Activated CD4-positive, alpha-beta memory T cell treated with anti-CD3 and anti-CD28 coated beads, Interleukin-2, amount 10 ng/mL, durations not matched to agents 7 days and 5 days (primary cell): ENCODE data around the gene TRIO. TPM values are rescaled to one million over a fixed set of nuclear protein-coding genes. Genes with fewer than 3 reads are reported as not detected.
"Not testable (repeated sequence)": the region's sequence is repeated elsewhere in the genome, so short reads cannot be mapped to it uniquely, and the experiment has no call there.

Source experiments
- CTCF ChIA-PET: fragments of 350-600 bp; sonication (Branson Sonifier 250); formaldehyde crosslinking; loops from one replicate; lab custom pipeline; 2021; ENCODE audit warnings: antibody characterized with exemption, inconsistent platforms; lab: Charles Lee
- POLR2A ChIA-PET: fragments of 350-600 bp; sonication (Branson Sonifier 250); formaldehyde crosslinking; loops from one replicate; lab custom pipeline; 2021; ENCODE audit warnings: antibody characterized with exemption; lab: Charles Lee
- DNase-seq: peaks from one replicate; pipeline ENCODE4 v3.0.0-alpha.2; 2020
- H3K27ac Mint-ChIP-seq: one replicate; pipeline ENCODE4 v1.8.0; 2021; ENCODE audit warnings: mild to moderate bottlenecking, mixed read lengths
- H3K27me3 Mint-ChIP-seq: one replicate; pipeline ENCODE4 v1.8.0; 2021; ENCODE audit warnings: mixed read lengths
- H3K36me3 Mint-ChIP-seq: one replicate; pipeline ENCODE4 v1.8.0; 2021; ENCODE audit warnings: low read depth, mixed read lengths
- H3K4me1 Mint-ChIP-seq: one replicate; pipeline ENCODE4 v1.8.0; 2021; ENCODE audit warnings: mixed read lengths
- H3K4me3 Mint-ChIP-seq: one replicate; pipeline ENCODE4 v1.8.0; 2021; ENCODE audit warnings: mild to moderate bottlenecking, mixed read lengths
- H3K9me3 Mint-ChIP-seq: one replicate; pipeline ENCODE4 v1.8.0; 2021; ENCODE audit warnings: mixed read lengths
- total RNA-seq, 2 experiments: library from RNA; stranded (reverse); gene quantifications; one replicate each; pipeline ENCODE4 v1.2.3, GENCODE V29; 2021

The TRIO gene
- 1 to 10 TPM; 8.1 to 8.3 TPM for total RNA-seq

GRCh38 chr5:14142827-14143545 lies at the start of gene TRIO:
TSS of gene TRIO (plus strand) at chr5:14143342. CDS start at chr5:14143726, 384 bp downstream.
- CTCF ChIA-PET = no interaction called here
- H3K9me3 Mint-ChIP-seq = no peaks in the 10 kb centered on the region
- H3K27me3 Mint-ChIP-seq = peaks cover 49% of the 10 kb centered on the region
- peak; percentile 77 for DNase-seq
- POLR2A ChIA-PET = no interaction called here
- peaks cover 12% of the 10 kb centered on the region for H3K4me1 Mint-ChIP-seq
- H3K27ac Mint-ChIP-seq = peak within 1 kb of the TSS; percentile 26
- no peaks in the 10 kb centered on the region for H3K36me3 Mint-ChIP-seq
- H3K4me3 Mint-ChIP-seq = peak within 1 kb of the TSS; percentile 74

- H3K9me3 Mint-ChIP-seq, H3K36me3 Mint-ChIP-seq, CTCF ChIA-PET, POLR2A ChIA-PET, DNase-seq, H3K27me3 Mint-ChIP-seq, H3K4me3 Mint-ChIP-seq, H3K27ac Mint-ChIP-seq, H3K4me1 Mint-ChIP-seq: not testable (repeated sequence)
These were observed 45.8 kb upstream of the TRIO start for GRCh38 chr5:14097380-14097779.

GRCh38 chr5:14097998-14098471 lies 45.1 kb upstream of the TRIO start:
- H3K36me3 Mint-ChIP-seq = no peaks in the 10 kb centered on the region
- no peak overlapping the region for H3K4me3 Mint-ChIP-seq
- ChIA-PET POLR2A (no interaction called here), CTCF (no interaction called here)
- peaks cover 4% of the 10 kb centered on the region for H3K9me3 Mint-ChIP-seq
- H3K27me3 Mint-ChIP-seq = peaks cover 1% of the 10 kb centered on the region
- no peak overlapping the region for H3K27ac Mint-ChIP-seq
- DNase-seq = no peak
- no peaks in the 10 kb centered on the region for H3K4me1 Mint-ChIP-seq

- Mint-ChIP-seq H3K36me3 (no peaks in the 10 kb centered on the region), H3K4me3 (no peak overlapping the region), H3K9me3 (peaks cover 4% of the 10 kb centered on the region), H3K27ac (no peak overlapping the region), H3K4me1 (no peaks in the 10 kb centered on the region), H3K27me3 (peaks cover 1% of the 10 kb centered on the region)
- CTCF ChIA-PET = no interaction called here
- POLR2A ChIA-PET = no interaction called here
- no peak for DNase-seq
These were observed 42.9 kb upstream of the TRIO start for GRCh38 chr5:14100281-14100680.

- no peak overlapping the region for H3K4me3 Mint-ChIP-seq
- DNase-seq = no peak
- no peak overlapping the region for H3K27ac Mint-ChIP-seq
- H3K27me3 Mint-ChIP-seq = no peaks in the 10 kb centered on the region
- no peaks in the 10 kb centered on the region for H3K36me3 Mint-ChIP-seq
- H3K9me3 Mint-ChIP-seq = peaks cover 4% of the 10 kb centered on the region
- POLR2A ChIA-PET = no interaction called here
- H3K4me1 Mint-ChIP-seq = no peaks in the 10 kb centered on the region
- CTCF ChIA-PET = no interaction called here
These were observed 41.2 kb upstream of the TRIO start for GRCh38 chr5:14101922-14102321.

GRCh38 chr5:14102666-14103065 lies 40.5 kb upstream of the TRIO start:
- Mint-ChIP-seq H3K9me3 (peaks cover 4% of the 10 kb centered on the region), H3K27ac (no peak overlapping the region), H3K36me3 (no peaks in the 10 kb centered on the region), H3K4me1 (peaks cover 3% of the 10 kb centered on the region), H3K4me3 (no peak overlapping the region), H3K27me3 (no peaks in the 10 kb centered on the region)
- CTCF ChIA-PET = no interaction called here
- no peak for DNase-seq
- POLR2A ChIA-PET = no interaction called here

- POLR2A ChIA-PET = no interaction called here
- DNase-seq = no peak
These were observed 37.3 kb upstream of the TRIO start for GRCh38 chr5:14105718-14106410.

GRCh38 chr5:14107536-14107935 lies 35.6 kb upstream of the TRIO start:
- Mint-ChIP-seq H3K9me3 (peaks cover 7% of the 10 kb centered on the region), H3K36me3 (no peaks in the 10 kb centered on the region), H3K27me3 (peaks cover 6% of the 10 kb centered on the region), H3K27ac (no peak overlapping the region), H3K4me3 (no peak overlapping the region), H3K4me1 (peaks cover 24% of the 10 kb centered on the region)
- CTCF ChIA-PET = interaction anchor here (0.6 to 1.2 kb wide), 2 partner anchors 95 to 165 kb away, joined by 3 to 4 read pairs; no protein-coding TSS in a partner anchor
- POLR2A ChIA-PET = no interaction called here
- DNase-seq = no peak

More at GRCh38 chr5:14105718-14106410, 37.3 kb upstream of the TRIO start:
- peaks cover 5% of the 10 kb centered on the region for H3K27me3 Mint-ChIP-seq
- H3K27ac Mint-ChIP-seq = no peak overlapping the region
- H3K9me3 Mint-ChIP-seq = peaks cover 7% of the 10 kb centered on the region
- CTCF ChIA-PET = interaction anchor here (0.7 kb wide), 1 partner anchor 14 kb away, joined by 3 read pairs; no protein-coding TSS in a partner anchor
- H3K4me3 Mint-ChIP-seq = no peak overlapping the region
- H3K4me1 Mint-ChIP-seq = peaks cover 24% of the 10 kb centered on the region
- H3K36me3 Mint-ChIP-seq = no peaks in the 10 kb centered on the region

GRCh38 chr5:14108170-14108996 lies 34.8 kb upstream of the TRIO start:
- peak; percentile 30 for DNase-seq
- Mint-ChIP-seq H3K4me3 (no peak overlapping the region), H3K27me3 (peaks cover 6% of the 10 kb centered on the region), H3K4me1 (peaks cover 24% of the 10 kb centered on the region), H3K9me3 (peaks cover 3% of the 10 kb centered on the region), H3K36me3 (no peaks in the 10 kb centered on the region), H3K27ac (no peak overlapping the region)
- CTCF ChIA-PET = interaction anchor here (1.2 kb wide), 1 partner anchor 164 kb away, joined by 4 read pairs; no protein-coding TSS in a partner anchor
- POLR2A ChIA-PET = interaction anchor here (1.1 kb wide), 1 partner anchor 115 kb away, joined by 3 read pairs; no protein-coding TSS in a partner anchor

GRCh38 chr5:14109041-14109747 lies 33.9 kb upstream of the TRIO start:
- H3K27ac Mint-ChIP-seq = peak overlapping the region; percentile 62
- peaks cover 6% of the 10 kb centered on the region for H3K27me3 Mint-ChIP-seq
- POLR2A ChIA-PET = interaction anchor here (1.1 kb wide), 1 partner anchor 114 kb away, joined by 3 read pairs; no protein-coding TSS in a partner anchor
- H3K9me3 Mint-ChIP-seq = peaks cover 3% of the 10 kb centered on the region
- H3K4me3 Mint-ChIP-seq = no peak overlapping the region
- no peaks in the 10 kb centered on the region for H3K36me3 Mint-ChIP-seq
- peak; percentile 41 for DNase-seq
- CTCF ChIA-PET = no interaction called here
- peaks cover 24% of the 10 kb centered on the region for H3K4me1 Mint-ChIP-seq

GRCh38 chr5:14109771-14110170 lies 33.4 kb upstream of the TRIO start:
- H3K27me3 Mint-ChIP-seq = peaks cover 6% of the 10 kb centered on the region
- ChIA-PET POLR2A (interaction anchor here (1.1 kb wide), 1 partner anchor 114 kb away, joined by 3 read pairs; no protein-coding TSS in a partner anchor), CTCF (no interaction called here)
- peaks cover 24% of the 10 kb centered on the region for H3K4me1 Mint-ChIP-seq
- no peak for DNase-seq
- H3K36me3 Mint-ChIP-seq = no peaks in the 10 kb centered on the region
- H3K4me3 Mint-ChIP-seq = no peak overlapping the region
- H3K9me3 Mint-ChIP-seq = peaks cover 3% of the 10 kb centered on the region
- no peak overlapping the region for H3K27ac Mint-ChIP-seq

- POLR2A ChIA-PET = no interaction called here
- Mint-ChIP-seq H3K36me3 (no peaks in the 10 kb centered on the region), H3K4me3 (no peak overlapping the region), H3K9me3 (peaks cover 3% of the 10 kb centered on the region), H3K27me3 (peaks cover 6% of the 10 kb centered on the region), H3K27ac (no peak overlapping the region), H3K4me1 (peaks cover 24% of the 10 kb centered on the region)
- no peak for DNase-seq
- CTCF ChIA-PET = no interaction called here
These were observed 32.9 kb upstream of the TRIO start for GRCh38 chr5:14110196-14110595.
